Urothelium cell line (cell line): Measurements from ENCODE around the gene ARPC5L.
"Not testable (repeated sequence)": the region's sequence is repeated elsewhere in the genome, so short reads cannot be mapped to it uniquely, and the experiment has no call there.

Experiments used
- DNase-seq: peaks from one replicate; pipeline ENCODE4 v3.0.0; 2011; ENCODE audit warnings: low spot score, mixed read lengths
- FAIRE-seq: peaks from 2 replicates; lab custom pipeline; 2011; peaks lifted over from hg19 to GRCh38; lab: Jason Lieb, UNC

The ARPC5L gene

GRCh38 chr9:124861342-124862229 lies at the start of gene ARPC5L, which contains the start of gene RPL35:
Gene ARPC5L (plus strand): TSS chr9:124862130. CDS start chr9:124869291, 7,161 bp downstream.
Gene RPL35 (minus strand): TSS chr9:124861957. CDS start chr9:124861912, 45 bp downstream.
- DNase-seq (peak; percentile 97), FAIRE-seq (no peak)

- peak; percentile 95 for DNase-seq
- FAIRE-seq: no peak
These were observed 49.5 kb upstream of the ARPC5L start for GRCh38 chr9:124812441-124812876.

GRCh38 chr9:124813041-124813440 lies 48.9 kb upstream of the ARPC5L start:
- FAIRE-seq (no peak), DNase-seq (no peak)

GRCh38 chr9:124813501-124814163 lies 48.3 kb upstream of the ARPC5L start:
- FAIRE-seq: no peak
- no peak for DNase-seq

- DNase-seq (no peak), FAIRE-seq (no peak)
These were observed 47.8 kb upstream of the ARPC5L start for GRCh38 chr9:124814164-124814535.

- FAIRE-seq: no peak
- DNase-seq: no peak
These were observed 46.3 kb upstream of the ARPC5L start for GRCh38 chr9:124815601-124816000.

GRCh38 chr9:124818431-124819281 lies 43.3 kb upstream of the ARPC5L start:
- FAIRE-seq (no peak), DNase-seq (no peak)

GRCh38 chr9:124820698-124821623 lies 41.0 kb upstream of the ARPC5L start:
- FAIRE-seq (no peak), DNase-seq (no peak)

- DNase-seq: no peak
- no peak for FAIRE-seq
These were observed 33.2 kb upstream of the ARPC5L start for GRCh38 chr9:124828489-124829333.

- FAIRE-seq (no peak), DNase-seq (no peak)
These were observed 32.6 kb upstream of the ARPC5L start for GRCh38 chr9:124829334-124829669.

GRCh38 chr9:124830593-124830992 lies 31.3 kb upstream of the ARPC5L start:
- no peak for FAIRE-seq

GRCh38 chr9:124831642-124832364 lies 30.1 kb upstream of the ARPC5L start:
- DNase-seq: no peak
- FAIRE-seq: no peak

More at GRCh38 chr9:124830593-124830992, 31.3 kb upstream of the ARPC5L start:
- no peak for DNase-seq

- FAIRE-seq (no peak), DNase-seq (peak; percentile 84)
These were observed 27.3 kb upstream of the ARPC5L start for GRCh38 chr9:124834591-124834990.

GRCh38 chr9:124835026-124835557 lies 26.8 kb upstream of the ARPC5L start:
- DNase-seq: peak; percentile 73
- no peak for FAIRE-seq

GRCh38 chr9:124838132-124838531 lies 23.8 kb upstream of the ARPC5L start:
- not testable (repeated sequence) for DNase-seq, FAIRE-seq

- not testable (repeated sequence) for FAIRE-seq, DNase-seq
These were observed 23.2 kb upstream of the ARPC5L start for GRCh38 chr9:124838567-124839275.

- peak; percentile 30 for DNase-seq
These were observed 22.2 kb upstream of the ARPC5L start for GRCh38 chr9:124839612-124840299.

More at GRCh38 chr9:124839612-124840299, 22.2 kb upstream of the ARPC5L start:
- no peak for FAIRE-seq
